Measurements from ENCODE around the gene PRIMPOL. TPM values are rescaled to one million over a fixed set of nuclear protein-coding genes. Genes with fewer than 3 reads are reported as not detected.
"Not testable (repeated sequence)": the region's sequence is repeated elsewhere in the genome, so short reads cannot be mapped to it uniquely, and the experiment has no call there.

The PRIMPOL gene
- total RNA-seq, 2 donors from 2014 or later: 17.0 to 23.6 TPM

DNA sequence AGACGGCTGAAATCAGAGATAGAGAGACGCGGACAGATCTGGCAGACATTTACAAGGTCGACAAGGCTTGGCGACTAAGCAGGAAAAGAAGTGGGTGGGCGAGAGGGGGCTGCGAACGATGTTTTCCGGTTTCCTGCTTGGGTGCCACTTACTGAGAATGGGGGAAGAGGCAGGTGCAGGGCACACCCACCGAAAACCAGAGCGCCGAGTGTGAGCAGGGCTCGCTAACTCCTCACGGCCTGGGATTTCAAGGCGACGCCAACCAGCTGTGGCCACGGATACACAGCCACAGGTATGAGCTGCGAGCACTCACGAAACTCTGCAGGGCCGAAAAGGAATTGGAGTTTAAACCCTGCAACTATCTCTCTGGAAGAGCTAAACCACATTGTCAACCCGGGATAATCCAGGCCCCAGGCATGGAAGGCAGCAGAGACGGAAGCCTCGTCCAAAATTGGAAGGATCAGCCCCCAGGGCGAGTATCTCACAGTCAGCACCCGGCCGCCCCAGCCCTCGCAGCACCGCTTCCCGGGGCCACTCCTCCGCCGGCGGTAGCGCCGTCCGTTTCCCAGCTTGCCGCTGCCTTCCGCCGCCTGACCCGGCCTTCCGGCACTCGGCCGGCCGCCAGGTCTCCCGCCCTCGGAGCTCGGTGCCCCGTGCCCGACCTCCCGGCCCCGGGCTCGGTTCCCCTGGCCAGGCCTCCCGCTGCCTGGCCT, 1.1 kb upstream of the PRIMPOL start:
- peak; percentile 23 for ATAC-seq (replicated peaks)
- Mint-ChIP-seq H3K4me1 (peaks cover 43% of the 10 kb centered on the region), H3K27ac (peak overlapping the region; percentile 96), H3K9me3 (no peaks in the 10 kb centered on the region), H3K27me3 (no peaks in the 10 kb centered on the region), H3K36me3 (ENCODE audit: low read depth) (peaks cover 55% of the 10 kb centered on the region), H3K4me3 (peak overlapping the region; percentile 98)

DNA sequence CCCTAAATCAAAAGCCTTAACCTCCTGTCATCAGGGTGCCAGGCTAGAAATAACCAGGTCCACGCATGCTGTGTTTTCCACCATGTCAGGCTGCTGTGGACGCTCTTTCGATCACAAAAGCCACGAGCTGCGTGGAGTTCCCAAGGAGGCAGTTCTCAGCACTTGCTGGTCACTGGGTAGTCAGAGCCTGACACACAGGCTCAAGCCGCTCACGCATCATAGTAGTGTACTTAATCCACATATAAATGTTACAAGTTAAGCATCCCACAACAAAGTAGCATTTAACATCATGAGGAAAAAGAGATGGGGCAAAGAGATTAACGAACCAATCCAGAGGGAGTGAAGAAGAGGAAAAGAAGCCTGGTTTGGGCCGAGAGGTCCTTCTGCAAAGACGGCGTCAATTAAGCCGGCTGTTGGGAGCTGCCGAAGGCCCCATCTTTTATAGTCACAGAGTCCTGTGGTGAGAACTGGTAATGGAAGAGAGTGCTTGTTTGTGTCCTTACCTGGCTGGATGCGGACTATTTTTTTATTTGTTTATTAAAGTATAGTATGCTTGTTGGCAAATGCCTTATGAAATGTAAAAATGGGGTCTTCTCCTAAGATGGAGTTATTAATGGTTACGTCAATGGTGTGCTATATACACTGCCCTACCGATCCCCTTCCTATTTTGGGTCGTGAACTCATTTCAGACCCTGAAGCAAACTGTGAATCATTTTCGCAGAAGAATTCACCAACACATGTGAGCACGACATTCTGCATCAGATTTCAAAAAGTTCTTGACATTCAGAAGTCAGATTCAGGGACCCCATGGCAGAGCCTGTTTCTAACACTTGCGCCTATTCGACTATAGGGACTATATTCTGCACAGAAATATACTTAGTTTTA, 675 bp downstream of the PRIMPOL start:
- Mint-ChIP-seq H3K36me3 (ENCODE audit: low read depth) (peaks cover 39% of the 10 kb centered on the region), H3K27me3 (no peaks in the 10 kb centered on the region), H3K4me1 (peaks cover 33% of the 10 kb centered on the region), H3K9me3 (no peaks in the 10 kb centered on the region), H3K4me3 (peak overlapping the region; percentile 98), H3K27ac (peak overlapping the region; percentile 81)
- peak; percentile 34 for ATAC-seq (replicated peaks)

DNA sequence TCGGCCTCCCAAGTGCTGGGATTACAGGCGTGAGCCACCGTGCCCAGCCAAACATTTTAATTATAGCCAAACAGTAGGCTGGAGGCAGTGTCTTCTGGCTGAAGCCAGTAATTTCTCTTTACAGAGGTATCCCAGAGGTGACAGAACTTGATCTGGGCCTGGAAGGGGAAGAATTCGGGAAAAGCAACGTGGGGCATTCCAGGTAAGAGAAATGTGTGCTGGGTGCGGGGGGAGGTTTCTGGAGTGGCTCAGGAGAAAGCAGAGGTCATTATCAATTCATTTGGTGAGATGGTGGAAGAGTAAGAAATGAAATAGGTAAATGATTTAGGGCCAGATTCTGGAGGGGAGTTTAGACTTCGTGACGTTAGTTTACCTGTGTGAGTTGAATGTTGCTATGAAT, 2.4 kb downstream of the PRIMPOL start:
- Mint-ChIP-seq H3K36me3 (ENCODE audit: low read depth) (peaks cover 31% of the 10 kb centered on the region), H3K27ac (peak overlapping the region; percentile 58), H3K4me3 (no peak overlapping the region), H3K4me1 (peaks cover 23% of the 10 kb centered on the region), H3K27me3 (no peaks in the 10 kb centered on the region), H3K9me3 (no peaks in the 10 kb centered on the region)
- no peak for ATAC-seq (replicated peaks)

DNA sequence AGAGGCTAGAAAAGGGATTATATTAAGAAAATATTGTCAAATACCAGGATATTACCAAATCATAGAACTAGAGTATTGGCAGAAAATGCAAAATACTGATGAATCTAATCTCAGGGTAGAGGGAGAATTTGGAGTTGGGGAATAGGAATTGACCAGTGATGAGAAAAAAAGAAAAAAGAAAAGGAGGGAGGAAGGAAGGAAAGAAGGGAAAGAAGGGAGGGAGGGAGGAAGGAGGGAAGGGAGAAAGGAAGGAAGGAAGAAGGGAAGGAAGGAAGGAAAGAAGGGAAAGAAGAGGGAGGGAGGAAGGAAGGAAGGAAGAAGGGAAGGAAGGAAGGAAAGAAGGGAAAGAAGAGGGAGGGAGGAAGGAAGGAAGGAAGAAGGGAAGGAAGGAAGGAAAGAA, 3.1 kb downstream of the PRIMPOL start:
- peaks cover 29% of the 10 kb centered on the region for H3K36me3 Mint-ChIP-seq (ENCODE audit: low read depth)
- not testable (repeated sequence) for H3K4me3 Mint-ChIP-seq; H3K27me3 Mint-ChIP-seq; H3K9me3 Mint-ChIP-seq; ATAC-seq (replicated peaks)
- H3K4me1 Mint-ChIP-seq: peaks cover 16% of the 10 kb centered on the region
- peak overlapping the region; percentile 58 for H3K27ac Mint-ChIP-seq

DNA sequence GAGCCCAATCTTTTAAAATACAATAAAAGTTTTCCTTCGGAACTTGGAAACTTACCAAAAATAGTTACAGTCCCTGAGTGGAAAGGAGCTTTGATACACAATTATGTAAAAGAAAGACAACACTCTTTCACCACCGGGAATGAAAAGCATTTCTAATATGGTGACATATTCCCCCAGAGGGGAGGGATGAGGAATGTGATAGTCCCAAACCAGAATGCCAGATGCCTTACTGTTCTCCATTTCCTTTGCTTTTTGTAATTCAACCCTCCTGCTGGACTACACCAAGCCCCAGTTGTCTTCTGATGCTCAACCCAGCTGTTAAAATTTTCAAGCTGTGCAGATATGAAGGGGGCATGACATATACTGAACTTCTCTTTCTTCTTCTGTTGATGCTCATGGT, 4.1 kb downstream of the PRIMPOL start:
- Mint-ChIP-seq H3K27me3 (no peaks in the 10 kb centered on the region), H3K36me3 (ENCODE audit: low read depth) (peaks cover 26% of the 10 kb centered on the region), H3K9me3 (no peaks in the 10 kb centered on the region), H3K4me1 (peaks cover 11% of the 10 kb centered on the region), H3K27ac (no peak overlapping the region), H3K4me3 (no peak overlapping the region)
- no peak for ATAC-seq (replicated peaks)

DNA sequence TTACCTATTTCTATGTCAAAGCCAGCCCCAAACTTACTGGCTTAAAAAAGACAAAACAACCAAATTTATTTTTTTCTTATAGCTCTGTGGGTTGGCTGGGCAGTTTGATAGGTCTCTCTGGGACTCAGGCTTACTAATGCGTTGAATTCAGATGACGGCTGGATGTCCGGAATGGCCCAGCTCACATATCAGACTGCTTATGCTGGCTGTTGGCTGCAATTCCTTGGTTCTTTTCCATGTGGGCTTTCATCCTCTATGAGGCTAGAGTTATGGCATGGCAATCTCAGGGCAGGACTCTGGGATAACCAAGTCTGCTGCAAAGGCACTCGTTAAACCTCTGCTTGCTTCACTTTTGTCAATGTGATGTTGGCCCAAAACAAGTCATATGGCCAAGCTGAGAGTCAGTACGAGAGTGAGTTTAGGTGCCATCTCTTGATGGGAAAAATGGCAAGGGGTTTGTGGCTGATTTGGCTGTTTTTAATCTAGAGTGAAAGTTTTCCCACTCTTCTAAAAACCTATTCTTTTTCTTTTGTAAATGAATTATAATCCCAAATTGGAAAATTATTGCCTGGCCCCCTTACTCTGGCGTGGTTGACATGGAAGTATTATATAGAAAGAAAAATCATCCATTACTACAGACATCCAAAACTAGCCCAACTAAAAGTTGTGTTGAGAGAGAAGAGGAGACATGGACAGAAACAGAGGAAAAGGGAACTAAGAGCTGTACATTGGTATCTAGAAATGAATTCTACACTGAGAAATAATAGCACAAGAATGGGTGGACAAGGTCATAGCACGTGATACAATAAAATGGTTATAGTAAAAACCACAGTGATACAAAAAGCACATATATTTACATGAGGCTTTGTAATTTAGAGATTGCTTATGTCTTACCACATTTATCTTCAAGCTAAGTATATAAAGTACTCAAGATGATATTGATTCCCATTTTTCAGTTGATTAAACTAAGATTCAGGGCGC, 6.6 kb downstream of the PRIMPOL start:
- no peaks in the 10 kb centered on the region for H3K27me3 Mint-ChIP-seq
- H3K9me3 Mint-ChIP-seq: no peaks in the 10 kb centered on the region
- peaks cover 31% of the 10 kb centered on the region for H3K36me3 Mint-ChIP-seq (ENCODE audit: low read depth)
- no peak for ATAC-seq (replicated peaks)
- no peak overlapping the region for H3K4me3 Mint-ChIP-seq
- no peak overlapping the region for H3K27ac Mint-ChIP-seq
- H3K4me1 Mint-ChIP-seq: peaks cover 6% of the 10 kb centered on the region

DNA sequence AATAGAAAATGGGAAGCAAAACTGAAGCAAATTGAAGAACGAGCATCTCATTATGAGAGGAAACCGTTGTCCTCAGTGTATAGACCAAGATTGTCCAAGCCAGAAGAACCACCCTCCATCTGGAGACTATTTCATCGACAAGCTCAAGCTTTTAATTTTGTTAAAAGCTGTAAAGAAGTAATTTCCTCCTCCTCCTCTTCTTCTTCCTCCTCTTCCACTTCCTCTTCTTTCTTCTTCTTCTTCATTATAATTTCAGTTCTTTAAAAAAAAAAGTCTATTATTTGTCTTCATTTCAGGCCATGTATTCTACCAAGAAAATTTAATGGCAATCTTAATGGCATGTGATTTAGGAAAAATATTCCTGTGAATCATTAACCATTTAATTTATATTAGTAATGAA, 7.6 kb downstream of the PRIMPOL start:
- Mint-ChIP-seq H3K27me3 (no peaks in the 10 kb centered on the region), H3K36me3 (ENCODE audit: low read depth) (peaks cover 34% of the 10 kb centered on the region), H3K27ac (no peak overlapping the region), H3K4me3 (no peak overlapping the region), H3K4me1 (peaks cover 3% of the 10 kb centered on the region), H3K9me3 (no peaks in the 10 kb centered on the region)
- ATAC-seq (replicated peaks): no peak

DNA sequence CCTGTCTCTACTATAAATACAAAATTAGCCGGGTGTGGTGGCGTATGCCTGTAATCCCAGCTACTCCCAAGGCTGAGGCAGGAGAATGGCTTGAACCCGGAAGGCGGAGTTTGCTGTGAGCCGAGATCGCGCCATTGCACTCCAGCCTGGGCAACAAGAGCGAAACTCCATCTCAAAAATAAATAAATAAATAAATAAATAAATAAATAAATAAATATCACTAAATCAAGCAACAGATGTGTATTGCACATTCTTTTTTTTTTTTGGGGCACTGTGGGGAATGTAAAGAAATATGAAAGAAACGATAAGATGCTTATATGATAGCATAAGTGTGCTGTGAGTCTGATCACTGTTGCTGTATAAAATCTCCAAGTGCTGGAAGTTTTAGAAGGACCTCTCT, 8.3 kb downstream of the PRIMPOL start:
- H3K9me3 Mint-ChIP-seq; H3K4me1 Mint-ChIP-seq; H3K4me3 Mint-ChIP-seq; ATAC-seq (replicated peaks); H3K27ac Mint-ChIP-seq; H3K27me3 Mint-ChIP-seq: not testable (repeated sequence)
- peaks cover 34% of the 10 kb centered on the region for H3K36me3 Mint-ChIP-seq (ENCODE audit: low read depth)

DNA sequence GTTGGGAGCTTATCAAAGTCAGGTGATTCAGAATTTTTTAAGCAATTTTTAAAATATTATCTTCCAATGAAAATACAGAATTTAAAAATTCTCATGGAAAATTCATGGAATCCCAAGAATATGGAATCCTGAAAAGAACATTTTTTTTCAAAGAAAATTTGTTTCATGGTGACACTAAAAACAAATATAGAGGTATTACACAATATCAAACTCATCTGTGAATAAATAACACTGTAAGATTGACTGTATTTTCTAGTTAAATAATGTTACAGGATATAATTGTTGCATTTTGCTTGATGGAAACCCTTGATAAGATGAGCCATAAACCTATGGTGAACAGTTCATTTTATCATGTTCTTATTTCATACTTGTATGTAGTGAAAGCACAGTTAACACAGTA, 11.4 kb downstream of the PRIMPOL start:
- Mint-ChIP-seq H3K27me3 (no peaks in the 10 kb centered on the region), H3K36me3 (ENCODE audit: low read depth) (peaks cover 33% of the 10 kb centered on the region), H3K27ac (no peak overlapping the region), H3K4me1 (no peaks in the 10 kb centered on the region), H3K9me3 (no peaks in the 10 kb centered on the region), H3K4me3 (no peak overlapping the region)
- no peak for ATAC-seq (replicated peaks)

DNA sequence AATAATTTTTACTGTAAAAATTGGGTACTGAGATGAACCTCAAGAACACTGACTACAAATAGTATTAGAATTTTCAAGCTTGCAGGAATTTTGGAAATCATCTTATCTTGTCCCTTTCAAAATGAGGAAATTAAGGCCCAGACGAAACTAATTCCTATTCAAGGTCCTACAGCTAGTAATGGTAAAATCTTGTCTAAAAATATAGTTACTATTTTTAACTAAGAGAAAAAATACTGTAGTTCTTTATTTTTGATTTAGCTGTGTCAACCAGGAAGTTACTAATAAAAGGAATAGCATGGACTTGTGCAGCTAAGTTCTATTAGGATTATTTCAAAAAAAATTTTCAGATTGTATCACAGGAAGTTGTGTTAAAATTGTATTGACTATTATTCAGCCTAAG, 12.7 kb downstream of the PRIMPOL start:
- no peak overlapping the region for H3K4me3 Mint-ChIP-seq
- no peaks in the 10 kb centered on the region for H3K4me1 Mint-ChIP-seq
- H3K27ac Mint-ChIP-seq: no peak overlapping the region
- no peaks in the 10 kb centered on the region for H3K27me3 Mint-ChIP-seq
- H3K36me3 Mint-ChIP-seq (ENCODE audit: low read depth): peaks cover 21% of the 10 kb centered on the region
- no peaks in the 10 kb centered on the region for H3K9me3 Mint-ChIP-seq
- ATAC-seq (replicated peaks): no peak

DNA sequence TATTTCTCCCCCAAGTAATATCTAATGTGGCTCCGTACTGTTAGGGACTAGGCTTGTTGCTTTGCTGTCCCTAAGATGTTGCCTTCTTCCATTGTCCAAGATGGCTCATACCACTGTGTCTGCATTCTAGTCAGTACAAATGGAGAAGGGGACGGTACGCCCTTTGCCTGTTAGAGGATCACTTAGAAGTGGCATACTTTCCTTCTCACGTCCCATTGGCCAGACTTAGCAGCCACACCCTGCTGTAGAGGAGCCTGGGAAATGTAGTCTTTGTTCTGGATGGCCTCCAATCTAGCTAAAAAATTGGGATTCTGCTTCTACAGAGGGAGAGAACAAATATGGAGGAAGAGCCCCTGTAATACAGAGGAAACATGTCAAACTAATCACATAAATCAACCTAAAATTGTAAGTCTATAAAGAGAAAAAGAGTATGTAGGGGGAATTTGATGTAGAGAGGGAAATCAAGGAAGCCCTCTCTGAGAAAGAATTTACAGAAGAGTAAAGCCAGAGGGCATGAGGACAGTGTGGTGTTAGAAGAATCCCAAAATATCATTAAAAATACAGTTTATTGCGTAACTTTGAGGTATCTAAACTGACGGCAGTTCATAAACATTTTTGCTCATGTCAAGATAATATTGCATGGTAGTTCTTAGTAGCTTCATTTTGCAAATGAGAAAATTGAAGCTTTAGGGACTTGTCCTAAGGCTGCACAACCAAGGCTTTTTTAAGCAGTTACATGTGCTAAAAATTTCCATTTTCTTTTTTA, 15.1 kb downstream of the PRIMPOL start:
- no peak for ATAC-seq (replicated peaks)
- no peak overlapping the region for H3K27ac Mint-ChIP-seq
- H3K9me3 Mint-ChIP-seq: no peaks in the 10 kb centered on the region
- H3K27me3 Mint-ChIP-seq: no peaks in the 10 kb centered on the region
- no peak overlapping the region for H3K4me3 Mint-ChIP-seq
- peaks cover 28% of the 10 kb centered on the region for H3K36me3 Mint-ChIP-seq (ENCODE audit: low read depth)
- peaks cover 16% of the 10 kb centered on the region for H3K4me1 Mint-ChIP-seq

DNA sequence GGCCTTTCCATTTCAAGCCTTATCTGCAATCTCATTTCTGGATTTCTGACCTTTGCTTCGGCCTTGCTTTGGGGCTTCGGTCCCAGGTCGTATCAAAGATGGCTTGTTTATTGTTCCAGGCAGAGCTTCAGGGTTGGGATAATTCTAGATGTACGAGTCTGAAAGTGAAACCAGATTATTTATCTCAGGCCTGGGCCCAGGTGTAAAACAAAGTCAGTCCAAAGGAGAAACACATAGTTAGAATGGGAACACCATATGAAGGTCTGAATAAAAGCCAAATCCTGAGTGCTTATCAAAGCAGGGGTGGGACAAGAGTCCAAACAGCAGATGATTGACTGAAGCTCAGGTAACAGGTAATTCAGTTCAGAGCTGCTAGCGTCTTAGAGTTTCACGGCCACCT, 17.1 kb downstream of the PRIMPOL start:
- H3K9me3 Mint-ChIP-seq: no peaks in the 10 kb centered on the region
- no peak for ATAC-seq (replicated peaks)
- H3K27me3 Mint-ChIP-seq: no peaks in the 10 kb centered on the region
- peaks cover 19% of the 10 kb centered on the region for H3K4me1 Mint-ChIP-seq
- H3K27ac Mint-ChIP-seq: no peak overlapping the region
- peaks cover 27% of the 10 kb centered on the region for H3K36me3 Mint-ChIP-seq (ENCODE audit: low read depth)
- no peak overlapping the region for H3K4me3 Mint-ChIP-seq

DNA sequence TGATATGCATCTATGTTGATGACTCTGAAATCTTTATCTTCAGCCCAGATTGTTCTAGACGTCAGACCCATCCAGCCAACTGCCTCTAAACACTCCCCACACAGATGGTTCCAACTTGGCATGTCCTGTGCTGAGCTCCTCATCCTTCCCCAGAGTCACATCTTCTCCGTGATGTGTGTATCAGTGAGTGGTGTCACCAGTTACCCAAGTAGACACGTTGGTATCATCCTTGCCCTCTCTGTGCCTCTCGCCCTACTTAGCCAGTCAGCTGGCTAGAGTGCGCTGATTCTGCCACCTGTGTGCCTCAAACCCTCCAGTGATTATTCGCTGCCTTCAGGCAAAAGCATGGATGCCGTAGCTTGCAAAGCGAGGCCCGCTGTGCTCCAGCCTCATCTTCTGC, 18.6 kb downstream of the PRIMPOL start:
- Mint-ChIP-seq H3K36me3 (ENCODE audit: low read depth) (peaks cover 39% of the 10 kb centered on the region), H3K4me1 (peaks cover 19% of the 10 kb centered on the region), H3K27ac (peak overlapping the region; percentile 35), H3K27me3 (no peaks in the 10 kb centered on the region), H3K4me3 (no peak overlapping the region), H3K9me3 (no peaks in the 10 kb centered on the region)
- ATAC-seq (replicated peaks): peak; percentile 31

Measured in activated T-helper 17 cell treated with anti-CD3 and anti-CD28 coated beads, Interleukin-2, amount 50 U/mL, for 72 hours (primary cell).